Retina (tissue), 1 donor: ENCODE data around the gene ELL.

ENCODE experiments used
- DNase-seq: peaks from one replicate; pipeline ENCODE4 v3.0.0-alpha.2; 2016

Gene ELL

GRCh38 chr19:18487576-18488402 is 34.1 kb downstream of the ELL start:
- DNase-seq = no peak

- no peak for DNase-seq
Observed at GRCh38 chr19:18486746-18487145, 35.1 kb downstream of the ELL start.

- DNase-seq = no peak
Observed at GRCh38 chr19:18484992-18485391, 36.9 kb downstream of the ELL start.

GRCh38 chr19:18483119-18483890 is 38.6 kb downstream of the ELL start:
- DNase-seq = no peak

GRCh38 chr19:18481505-18482222 is 40.2 kb downstream of the ELL start:
- no peak for DNase-seq

- no peak for DNase-seq
Observed at GRCh38 chr19:18480006-18480691, 41.7 kb downstream of the ELL start.

- DNase-seq = no peak
Observed at GRCh38 chr19:18478545-18479311, 43.1 kb downstream of the ELL start.

- no peak for DNase-seq
Observed at GRCh38 chr19:18477974-18478373, 43.9 kb downstream of the ELL start.

GRCh38 chr19:18477042-18477779 is 44.7 kb downstream of the ELL start:
- no peak for DNase-seq

GRCh38 chr19:18476507-18477041 is 45.3 kb downstream of the ELL start:
- no peak for DNase-seq

- no peak for DNase-seq
Observed at GRCh38 chr19:18475762-18476331, 46.0 kb downstream of the ELL start.

- no peak for DNase-seq
Observed at GRCh38 chr19:18475004-18475453, 46.8 kb downstream of the ELL start.

- DNase-seq = no peak
Observed at GRCh38 chr19:18474366-18474887, 47.4 kb downstream of the ELL start.

- no peak for DNase-seq
Observed at GRCh38 chr19:18473706-18474087, 48.2 kb downstream of the ELL start.

GRCh38 chr19:18473003-18473705 is 48.7 kb downstream of the ELL start:
- no peak for DNase-seq

GRCh38 chr19:18470787-18471186 is 51.1 kb downstream of the ELL start:
- no peak for DNase-seq

- peak; percentile 80 for DNase-seq
Observed at GRCh38 chr19:18469069-18469846, 52.6 kb downstream of the ELL start.

GRCh38 chr19:18468517-18468916 is 53.4 kb downstream of the ELL start:
- DNase-seq = no peak

- no peak for DNase-seq
Observed at GRCh38 chr19:18467978-18468377, 53.9 kb downstream of the ELL start.
